Esophagus muscularis mucosa (tissue), 4 donors: ENCODE results near the gene GPR34. TPM values are rescaled to one million over a fixed set of nuclear protein-coding genes. Genes with fewer than 3 reads are reported as not detected.

Source experiments
- DNase-seq: peaks from one replicate; pipeline ENCODE4 v3.0.0-alpha.2; 2017; ENCODE audit errors: extremely low spot score
- H3K27ac ChIP-seq, 4 donors: fragments of 200-600 bp; sonication (generic); replicated peaks in 1 of 4; 1 replicate in 3 of 4; 2 replicates in 1 of 4; pipeline ENCODE4 v1.5.1; 2016 to 2019; ENCODE audit warnings: mild to moderate bottlenecking in 1 of 4
- H3K27me3 ChIP-seq, 4 donors: fragments of 200-600 bp; sonication (generic); one replicate each; pipeline versions ENCODE4 v1.5.1 to v1.6.0; 2016 to 2019
- H3K36me3 ChIP-seq, 4 donors: fragments of 200-600 bp; sonication (generic); one replicate each; pipeline ENCODE4 v1.5.1; 2016 to 2019
- H3K4me1 ChIP-seq, 4 donors: fragments of 200-600 bp; sonication (generic); one replicate each; pipeline ENCODE4 v1.5.1; 2016 to 2019
- H3K4me3 ChIP-seq, 4 donors: fragments of 200-600 bp; sonication (generic); 1 replicate in 2 of 4; 2 replicates in 2 of 4; pipeline ENCODE4 v1.5.1; 2016 to 2019; ENCODE audit warnings: mild to moderate bottlenecking in 4 of 4, moderate library complexity in 1 of 4
- H3K9me3 ChIP-seq, 4 donors: fragments of 200-600 bp; sonication (generic); 1 replicate in 3 of 4; 2 replicates in 1 of 4; pipeline ENCODE4 v1.5.1; 2016 to 2019
- EP300 ChIP-seq: sonication (generic); formaldehyde crosslinking; IDR thresholded peaks from one replicate; pipeline ENCODE4 v1.6.1; 2017; ENCODE audit warnings: antibody characterized with exemption
- POLR2A ChIP-seq: fragments of 450-650 bp; IDR thresholded peaks from one replicate; pipeline ENCODE4 v1.6.1; 2017; ENCODE audit warnings: antibody characterized with exemption, moderate library complexity, mild to moderate bottlenecking, low read depth
- POLR2AphosphoS5 ChIP-seq, 2 donors: sonication (generic); formaldehyde crosslinking; IDR thresholded peaks; one replicate each; pipeline ENCODE4 v1.6.1; 2017; ENCODE audit warnings: antibody characterized with exemption in 2 of 2
- WGBS: methylation state at CpG from one replicate; pipeline ENCODE4 v1.1.5; 2018; 5-methylcytosine and 5-hydroxymethylcytosine counted together
- intact Hi-C: fragments of 100-400 bp; cut with DNase I; formaldehyde crosslinking; loops from one replicate; pipeline ENCODE4 v1.15.1; 2023
- small RNA-seq, 3 donors: library from RNA; depleted of rRNA; stranded (forward); fragments of <200 nt; gene quantifications; one replicate each; pipeline ENCODE3, GENCODE V24; 2016
- total RNA-seq, 4 donors: library from RNA; depleted of rRNA; stranded (reverse); fragments of >200 nt; gene quantifications; one replicate each; pipeline versions ENCODE4 v1.1.0 to v1.2.1, GENCODE V29; 2016
- TF ChIP-seq, protein P1 (sequence below), 3 experiments: fragments of 200-600 bp in 2 of 3; fragments of 450-650 bp in 1 of 3; sonication (generic) in 2 of 3; IDR thresholded peaks; one replicate each; pipeline ENCODE4 v1.5.1; 2017 to 2019; ENCODE audit warnings: antibody characterized with exemption in 3 of 3, mild to moderate bottlenecking in 2 of 3, moderate library complexity in 1 of 3

GPR34 gene
- total RNA-seq, 4 donors from 2014 or later, result 3.7 to 14.7 (median 7.6) TPM

DNA sequence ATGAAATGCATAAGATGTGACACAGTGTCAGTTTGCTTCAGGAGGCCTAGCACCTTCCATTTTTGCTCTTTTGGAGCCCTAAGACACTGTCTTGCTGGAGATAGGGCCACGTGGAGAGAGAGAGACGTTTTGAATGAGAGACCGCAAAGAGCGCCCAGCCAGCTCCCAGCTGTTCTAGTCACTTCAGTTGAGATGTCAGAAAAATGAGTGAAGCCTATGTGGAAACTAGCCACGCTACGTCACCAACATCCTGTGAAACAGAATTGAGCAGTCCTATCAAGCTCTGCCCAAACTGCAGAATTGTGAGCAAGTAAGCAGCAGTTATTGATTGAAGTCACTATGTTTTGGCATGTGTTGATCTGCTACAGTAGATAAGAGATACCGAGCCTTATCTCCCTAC, 48.3 kb downstream of the GPR34 start:
- no peaks in the 10 kb centered on the region for H3K36me3 ChIP-seq
- H3K9me3 ChIP-seq, result no peaks in the 10 kb centered on the region
- 82% methylated on average over 7 of the region's 7 CpGs for WGBS
- intact Hi-C loops, result no loop called here
- DNase-seq, result no peak
- TF ChIP-seq, protein P1, sequence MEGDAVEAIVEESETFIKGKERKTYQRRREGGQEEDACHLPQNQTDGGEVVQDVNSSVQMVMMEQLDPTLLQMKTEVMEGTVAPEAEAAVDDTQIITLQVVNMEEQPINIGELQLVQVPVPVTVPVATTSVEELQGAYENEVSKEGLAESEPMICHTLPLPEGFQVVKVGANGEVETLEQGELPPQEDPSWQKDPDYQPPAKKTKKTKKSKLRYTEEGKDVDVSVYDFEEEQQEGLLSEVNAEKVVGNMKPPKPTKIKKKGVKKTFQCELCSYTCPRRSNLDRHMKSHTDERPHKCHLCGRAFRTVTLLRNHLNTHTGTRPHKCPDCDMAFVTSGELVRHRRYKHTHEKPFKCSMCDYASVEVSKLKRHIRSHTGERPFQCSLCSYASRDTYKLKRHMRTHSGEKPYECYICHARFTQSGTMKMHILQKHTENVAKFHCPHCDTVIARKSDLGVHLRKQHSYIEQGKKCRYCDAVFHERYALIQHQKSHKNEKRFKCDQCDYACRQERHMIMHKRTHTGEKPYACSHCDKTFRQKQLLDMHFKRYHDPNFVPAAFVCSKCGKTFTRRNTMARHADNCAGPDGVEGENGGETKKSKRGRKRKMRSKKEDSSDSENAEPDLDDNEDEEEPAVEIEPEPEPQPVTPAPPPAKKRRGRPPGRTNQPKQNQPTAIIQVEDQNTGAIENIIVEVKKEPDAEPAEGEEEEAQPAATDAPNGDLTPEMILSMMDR (IDR thresholded peaks at IDR 0.05), result no peak
- TF ChIP-seq POLR2AphosphoS5 (IDR thresholded peaks at IDR 0.05) (no peak), EP300 (no peak), POLR2A (no peak)
- no peaks in the 10 kb centered on the region for H3K4me1 ChIP-seq
- no peak overlapping the region for H3K4me3 ChIP-seq
- no peak overlapping the region for H3K27ac ChIP-seq
- H3K27me3 ChIP-seq, result no peaks in the 10 kb centered on the region

DNA sequence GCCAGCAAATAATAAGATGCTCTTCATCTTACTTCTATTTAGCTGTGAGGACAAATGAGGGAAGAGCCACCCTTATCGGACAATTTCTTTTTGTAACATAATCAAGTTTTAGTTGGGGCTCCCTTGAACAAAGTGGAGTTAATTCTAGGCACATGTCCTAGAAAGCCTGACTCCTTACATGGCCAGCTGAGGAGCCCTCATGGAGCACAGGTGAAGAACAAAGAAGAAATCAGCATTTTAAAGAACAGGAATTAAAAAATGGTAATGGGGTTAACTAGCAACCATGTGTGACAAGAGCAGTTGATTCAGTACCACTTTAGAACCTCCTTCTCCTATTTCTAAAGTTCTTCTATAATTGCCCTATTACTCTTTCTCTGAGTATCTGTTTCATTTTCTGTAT, 51.1 kb downstream of the GPR34 start:
- peaks cover 0 to 6% (median 0%) of the 10 kb centered on the region in 4 donors for H3K36me3 ChIP-seq
- H3K4me3 ChIP-seq, result no peak overlapping the region
- intact Hi-C loops, result no loop called here
- no peak for DNase-seq
- no peak for TF ChIP-seq EP300
- no peak for TF ChIP-seq POLR2AphosphoS5 (IDR thresholded peaks at IDR 0.05)
- TF ChIP-seq POLR2A, result no peak
- TF ChIP-seq, protein P1 (IDR thresholded peaks at IDR 0.05), result no peak
- no peaks in the 10 kb centered on the region for H3K9me3 ChIP-seq
- no peaks in the 10 kb centered on the region for H3K27me3 ChIP-seq
- no peak overlapping the region for H3K27ac ChIP-seq
- 73% methylated on average over 1 of the region's 1 CpG for WGBS
- H3K4me1 ChIP-seq, result no peaks in the 10 kb centered on the region

Small RNAs within 50 kb of the gene (small RNA-seq; reads per million reads assigned to genes)
- gene RN7SL144P, result 0 reads per million in 3 donors

Other genes starting within 250 kb of the GPR34 start
- not detected for gene NYX, start 241.6 kb upstream of the GPR34 start, total RNA-seq
- gene GPR82, start 35.2 kb downstream of the GPR34 start, total RNA-seq, result under 1 TPM in 3 of 4 donors, not detected in 1; 0.13 to 0.42 (median 0.34) TPM
- 10 to 100 TPM; 21.3 to 28.7 (median 24.0) TPM for gene CASK, start 234.6 kb downstream of the GPR34 start, total RNA-seq